Thyroid gland (tissue), 4 donors: ENCODE measurements around the gene NQO2. TPM values are rescaled to one million over a fixed set of nuclear protein-coding genes. Genes with fewer than 3 reads are reported as not detected.

Experiments
- DNase-seq, 2 donors: peaks; one replicate each; pipeline ENCODE4 v3.0.0-alpha.2; 2019
- H3K27ac ChIP-seq, 3 donors: fragments of 200-600 bp; sonication (generic); 1 replicate in 2 of 3; 2 replicates in 1 of 3; pipeline ENCODE4 v1.5.1; 2016 to 2019; ENCODE audit warnings: mild to moderate bottlenecking in 1 of 3, moderate library complexity in 1 of 3
- H3K27me3 ChIP-seq: fragments of 200-600 bp; sonication (generic); one replicate; pipeline ENCODE4 v1.5.1; 2019
- H3K36me3 ChIP-seq, 2 donors: fragments of 200-600 bp; sonication (generic); one replicate each; pipeline ENCODE4 v1.5.1; 2016 to 2019
- H3K4me1 ChIP-seq, 2 donors: fragments of 200-600 bp; sonication (generic); one replicate each; pipeline ENCODE4 v1.5.1; 2017 to 2019
- H3K4me3 ChIP-seq, 3 donors: fragments of 200-600 bp; sonication (generic); replicated peaks in 1 of 3; 1 replicate in 2 of 3; 2 replicates in 1 of 3; pipeline ENCODE4 v1.5.1; 2016; ENCODE audit warnings: mild to moderate bottlenecking in 1 of 3
- H3K9me3 ChIP-seq: fragments of 200-600 bp; sonication (generic); one replicate; pipeline ENCODE4 v1.5.1; 2017
- POLR2A ChIP-seq, 2 donors: fragments of 450-650 bp; IDR thresholded peaks; one replicate each; pipeline ENCODE4 v1.6.1; 2017; ENCODE audit warnings: antibody characterized with exemption in 2 of 2, mild to moderate bottlenecking in 2 of 2, moderate library complexity in 1 of 2
- WGBS, 2 donors: methylation state at CpG; one replicate each; pipeline ENCODE4 v1.1.5; 2017; 5-methylcytosine and 5-hydroxymethylcytosine counted together
- intact Hi-C: fragments of 100-400 bp; cut with DNase I; formaldehyde crosslinking; loops from one replicate; pipeline ENCODE4 v1.15.1; 2023
- total RNA-seq, 4 donors: library from RNA; depleted of rRNA; stranded (reverse); fragments of >200 nt; gene quantifications; one replicate each; pipeline ENCODE4 v1.2.3, GENCODE V29; 2016
- TF ChIP-seq, protein P1 (sequence below), 6 experiments: fragments of 200-600 bp in 3 of 6; fragments of 450-650 bp in 3 of 6; sonication (generic) in 3 of 6; IDR thresholded peaks; one replicate each; pipeline ENCODE4 v1.5.1; 2016 to 2019; ENCODE audit warnings: antibody characterized with exemption in 6 of 6, mild to moderate bottlenecking in 2 of 6, inconsistent platforms in 1 of 6, moderate library complexity in 1 of 6

Gene NQO2, protein sequence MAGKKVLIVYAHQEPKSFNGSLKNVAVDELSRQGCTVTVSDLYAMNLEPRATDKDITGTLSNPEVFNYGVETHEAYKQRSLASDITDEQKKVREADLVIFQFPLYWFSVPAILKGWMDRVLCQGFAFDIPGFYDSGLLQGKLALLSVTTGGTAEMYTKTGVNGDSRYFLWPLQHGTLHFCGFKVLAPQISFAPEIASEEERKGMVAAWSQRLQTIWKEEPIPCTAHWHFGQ
- 10 to 100 TPM; 20.7 to 43.0 (median 36.3) TPM for total RNA-seq

DNA sequence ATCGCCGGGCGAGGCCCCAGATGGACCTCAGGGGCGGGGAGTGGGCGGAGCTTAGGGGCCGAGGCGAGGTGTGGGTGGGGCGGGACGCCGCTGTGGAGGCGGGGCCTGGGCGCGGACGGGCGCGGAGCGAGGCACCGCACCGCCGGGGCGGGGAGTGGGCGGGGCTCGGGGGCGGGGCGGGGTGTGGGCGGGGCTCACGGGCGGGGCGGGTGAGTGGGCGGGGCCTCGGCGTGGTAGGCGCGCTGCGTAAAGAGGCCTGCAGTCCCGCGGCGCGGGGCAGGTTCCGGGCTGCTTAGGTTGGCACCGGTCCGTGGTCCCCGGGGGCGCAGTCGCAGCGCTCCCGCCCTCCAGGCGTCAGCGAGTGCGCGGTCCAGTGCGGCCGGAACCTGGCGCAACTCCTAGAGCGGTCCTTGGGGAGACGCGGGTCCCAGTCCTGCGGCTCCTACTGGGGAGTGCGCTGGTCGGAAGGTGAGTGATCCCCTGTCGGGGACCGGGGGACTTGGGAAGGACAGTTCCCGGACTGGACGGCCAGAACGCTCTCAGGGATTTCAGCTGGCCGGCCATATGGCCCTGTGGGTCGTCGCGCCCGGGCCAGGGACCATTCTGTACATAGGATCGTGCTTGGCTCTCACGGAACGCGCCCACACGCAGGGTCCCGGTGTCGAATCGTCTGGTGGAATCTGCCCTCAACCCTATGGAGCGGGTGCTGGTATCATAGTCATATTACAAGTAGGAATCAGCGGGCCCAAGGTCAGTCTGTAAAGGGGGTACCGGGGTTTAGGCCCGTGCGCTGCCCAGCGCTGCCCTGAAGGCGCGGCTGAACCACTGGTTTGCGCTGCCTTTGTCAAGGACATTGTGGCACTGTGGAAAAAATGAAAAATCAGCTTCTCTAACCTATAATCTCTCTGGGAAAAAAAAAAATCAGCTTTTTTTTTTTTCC lies at the start of gene NQO2:
Gene NQO2, plus strand, starts transcription at position 277 of the 940 bp plus-strand sequence. CDS start 6,659 bp downstream, outside the sequence.
- H3K4me1 ChIP-seq, result peaks cover 12 to 13% of the 10 kb centered on the region in 2 donors
- WGBS, 2 donors, result 11% methylated on average over 14 to 24 of the region's 87 CpGs
- intact Hi-C loops, result loop anchor here (5.0 kb wide), 2 partner anchors 52 to 67 kb away; partner anchors contain the start of gene RIPK1
- peak within 1 kb of the TSS; percentile 73 to 84 (median 77) for H3K27ac ChIP-seq
- peak; percentile 93 to 94 for DNase-seq
- no peaks in the 10 kb centered on the region for H3K27me3 ChIP-seq
- H3K9me3 ChIP-seq, result no peaks in the 10 kb centered on the region
- H3K36me3 ChIP-seq, result no peaks in the 10 kb centered on the region
- TF ChIP-seq, protein P1, sequence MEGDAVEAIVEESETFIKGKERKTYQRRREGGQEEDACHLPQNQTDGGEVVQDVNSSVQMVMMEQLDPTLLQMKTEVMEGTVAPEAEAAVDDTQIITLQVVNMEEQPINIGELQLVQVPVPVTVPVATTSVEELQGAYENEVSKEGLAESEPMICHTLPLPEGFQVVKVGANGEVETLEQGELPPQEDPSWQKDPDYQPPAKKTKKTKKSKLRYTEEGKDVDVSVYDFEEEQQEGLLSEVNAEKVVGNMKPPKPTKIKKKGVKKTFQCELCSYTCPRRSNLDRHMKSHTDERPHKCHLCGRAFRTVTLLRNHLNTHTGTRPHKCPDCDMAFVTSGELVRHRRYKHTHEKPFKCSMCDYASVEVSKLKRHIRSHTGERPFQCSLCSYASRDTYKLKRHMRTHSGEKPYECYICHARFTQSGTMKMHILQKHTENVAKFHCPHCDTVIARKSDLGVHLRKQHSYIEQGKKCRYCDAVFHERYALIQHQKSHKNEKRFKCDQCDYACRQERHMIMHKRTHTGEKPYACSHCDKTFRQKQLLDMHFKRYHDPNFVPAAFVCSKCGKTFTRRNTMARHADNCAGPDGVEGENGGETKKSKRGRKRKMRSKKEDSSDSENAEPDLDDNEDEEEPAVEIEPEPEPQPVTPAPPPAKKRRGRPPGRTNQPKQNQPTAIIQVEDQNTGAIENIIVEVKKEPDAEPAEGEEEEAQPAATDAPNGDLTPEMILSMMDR (IDR thresholded peaks at IDR 0.05), result peak in 3 of 6 experiments; percentile 2 to 38 (median 9)
- peak; percentile 68 to 90 for TF ChIP-seq POLR2A (IDR thresholded peaks at IDR 0.05)
- peak within 1 kb of the TSS; percentile 56 to 80 (median 73) for H3K4me3 ChIP-seq

DNA sequence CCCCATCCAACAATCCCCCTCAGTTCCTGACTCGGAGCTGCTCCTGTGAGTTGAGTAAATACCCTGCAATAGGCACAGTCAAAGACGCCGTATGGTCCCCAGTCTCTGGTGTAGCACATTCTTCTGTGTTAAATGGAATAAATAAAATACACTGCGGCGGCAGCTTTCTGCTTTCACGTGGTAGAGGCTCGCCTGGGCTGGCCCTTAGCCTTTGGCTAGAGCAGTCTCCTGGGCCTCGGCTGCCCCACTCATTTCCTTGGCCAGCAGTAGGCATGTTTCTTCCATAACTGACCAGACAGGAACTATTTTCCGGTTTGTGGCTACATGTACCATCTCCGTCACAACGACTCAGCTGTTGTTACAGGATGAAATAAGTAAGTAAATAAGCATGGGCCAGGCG lies 49.0 kb upstream of the NQO2 start:
- H3K27ac ChIP-seq, result no peak overlapping the region
- H3K9me3 ChIP-seq, result no peaks in the 10 kb centered on the region
- WGBS, 2 donors, result 86 to 95% methylated on average over 12 of the region's 12 CpGs
- H3K27me3 ChIP-seq, result no peaks in the 10 kb centered on the region
- DNase-seq, result no peak
- intact Hi-C loops, result loop anchor here (5.0 kb wide), 1 partner anchor 37 kb away; no protein-coding TSS in a partner anchor
- peaks cover 5 to 10% of the 10 kb centered on the region in 2 donors for H3K4me1 ChIP-seq
- H3K4me3 ChIP-seq, result no peak overlapping the region
- no peak for TF ChIP-seq POLR2A (IDR thresholded peaks at IDR 0.05)
- TF ChIP-seq, protein P1 (IDR thresholded peaks at IDR 0.05), result no peak
- H3K36me3 ChIP-seq, result peaks cover 15 to 18% of the 10 kb centered on the region in 2 donors

GRCh38 chr6:2951728-2952127 lies 48.0 kb upstream of the NQO2 start:
- intact Hi-C loops, result loop anchor here (5.0 kb wide), 1 partner anchor 36 kb away; no protein-coding TSS in a partner anchor
- DNase-seq, result no peak
- peaks cover 15 to 18% of the 10 kb centered on the region in 2 donors for H3K36me3 ChIP-seq

DNA sequence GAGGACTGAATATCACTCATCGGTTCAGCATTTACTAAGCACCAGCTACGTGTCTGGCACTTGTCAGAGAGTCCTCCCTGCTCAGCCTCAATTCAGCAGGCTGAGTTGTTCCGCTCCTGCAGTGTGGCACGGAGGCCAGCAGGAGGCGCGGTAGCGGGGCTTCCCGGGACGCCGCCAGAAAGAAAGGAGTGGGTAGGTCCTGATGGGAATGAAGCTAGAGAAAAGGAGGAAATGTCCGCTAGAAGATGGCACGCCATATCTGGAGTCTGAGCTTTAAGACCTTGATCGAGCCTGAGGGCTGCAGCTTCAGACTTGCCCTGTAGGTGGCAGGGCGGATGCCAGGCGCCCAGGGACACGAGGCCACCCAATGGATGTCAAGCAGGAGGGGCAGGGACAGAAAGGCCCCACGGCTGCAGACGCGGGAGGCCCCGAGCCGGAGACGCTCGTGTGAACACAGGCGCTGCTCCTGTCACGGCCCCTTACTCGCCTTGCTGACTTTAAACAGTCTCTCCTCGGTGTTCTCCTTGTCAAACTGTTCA lies 47.1 kb upstream of the NQO2 start:
- peak; percentile 79 to 84 for DNase-seq
- H3K27ac ChIP-seq, result peak overlapping the region in 2 of 3 donors; percentile 44 to 72
- H3K27me3 ChIP-seq, result no peaks in the 10 kb centered on the region
- H3K4me1 ChIP-seq, result peaks cover 10 to 15% of the 10 kb centered on the region in 2 donors
- WGBS, 2 donors, result 16 to 20% methylated on average over 27 of the region's 27 CpGs
- H3K4me3 ChIP-seq, result no peak overlapping the region
- intact Hi-C loops, result loop anchor here (5.0 kb wide), 1 partner anchor 35 kb away; no protein-coding TSS in a partner anchor
- H3K9me3 ChIP-seq, result no peaks in the 10 kb centered on the region
- peaks cover 11 to 13% of the 10 kb centered on the region in 2 donors for H3K36me3 ChIP-seq
- TF ChIP-seq POLR2A (IDR thresholded peaks at IDR 0.05), result peak in 1 of 2 donors; percentile 24
- TF ChIP-seq, protein P1 (IDR thresholded peaks at IDR 0.05), result peak; percentile 89 to 97 (median 94)

More at GRCh38 chr6:2951728-2952127, 48.0 kb upstream of the NQO2 start:
- H3K27ac ChIP-seq, result peak overlapping the region in 1 of 3 donors; percentile 72
- no peaks in the 10 kb centered on the region for H3K27me3 ChIP-seq
- H3K4me1 ChIP-seq, result peaks cover 6 to 10% of the 10 kb centered on the region in 2 donors
- TF ChIP-seq POLR2A (IDR thresholded peaks at IDR 0.05), result no peak
- TF ChIP-seq, protein P1 (IDR thresholded peaks at IDR 0.05), result no peak
- no peak overlapping the region for H3K4me3 ChIP-seq
- no peaks in the 10 kb centered on the region for H3K9me3 ChIP-seq
- 90 to 92% methylated on average over 8 of the region's 8 CpGs for WGBS, 2 donors
